ENCODE data around the gene ZNF219.
A peak's percentile ranks its signal among the peaks of the same experiment; 100 is the strongest.

ZNF219 gene

DNA sequence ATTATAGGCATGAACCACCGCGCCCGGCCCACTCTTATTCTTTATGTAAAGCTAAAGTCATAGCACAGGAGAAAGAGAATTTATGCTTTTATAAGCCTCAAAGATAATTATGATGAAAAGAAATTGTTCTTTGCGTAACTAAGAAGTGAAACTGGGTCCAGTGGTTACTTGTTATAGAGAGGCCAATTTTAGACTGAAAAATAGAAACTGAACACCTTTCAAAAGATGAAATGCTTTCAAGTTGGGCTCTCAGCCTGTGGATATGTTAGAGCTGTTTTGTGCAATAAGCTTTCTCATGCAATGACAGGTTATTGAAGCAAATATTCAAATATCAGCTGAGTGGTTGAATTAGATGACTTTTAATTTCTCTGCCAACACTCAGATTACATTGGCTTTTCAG is 10.3 kb upstream of the ZNF219 start:
- Histone ChIP-seq H3K9me3 (ENCODE audit: control insufficient read depth, low read length) (no peaks in the 10 kb centered on the region), H3K27me3 (ENCODE audit: control insufficient read depth, insufficient read depth, low read length) (no peaks in the 10 kb centered on the region), H3K9ac (ENCODE audit: low read length) (no peak overlapping the region), H3K4me1 (ENCODE audit: control insufficient read depth, insufficient read depth, low read length) (peaks cover 20% of the 10 kb centered on the region), H3K4me3 (ENCODE audit: low read length) (no peak overlapping the region), H3K36me3 (ENCODE audit: control insufficient read depth, insufficient read depth, low read length) (no peaks in the 10 kb centered on the region)

- H3K9ac ChIP-seq (ENCODE audit: low read length): no peak overlapping the region
- no peaks in the 10 kb centered on the region for H3K27me3 ChIP-seq (ENCODE audit: control insufficient read depth, insufficient read depth, low read length)
- H3K9me3 ChIP-seq (ENCODE audit: control insufficient read depth, low read length): no peaks in the 10 kb centered on the region
- H3K4me1 ChIP-seq (ENCODE audit: control insufficient read depth, insufficient read depth, low read length): peaks cover 31% of the 10 kb centered on the region
- H3K36me3 ChIP-seq (ENCODE audit: control insufficient read depth, insufficient read depth, low read length): no peaks in the 10 kb centered on the region
- H3K4me3 ChIP-seq (ENCODE audit: low read length): no peak overlapping the region
Measured at GRCh38 chr14:21107283-21107800, 8.9 kb upstream of the ZNF219 start.

- H3K9ac ChIP-seq (ENCODE audit: low read length): no peak overlapping the region
- no peak overlapping the region for H3K4me3 ChIP-seq (ENCODE audit: low read length)
- H3K9me3 ChIP-seq (ENCODE audit: control insufficient read depth, low read length): no peaks in the 10 kb centered on the region
- no peaks in the 10 kb centered on the region for H3K27me3 ChIP-seq (ENCODE audit: control insufficient read depth, insufficient read depth, low read length)
- H3K4me1 ChIP-seq (ENCODE audit: control insufficient read depth, insufficient read depth, low read length): peaks cover 38% of the 10 kb centered on the region
- H3K36me3 ChIP-seq (ENCODE audit: control insufficient read depth, insufficient read depth, low read length): no peaks in the 10 kb centered on the region
Measured at GRCh38 chr14:21106498-21107282, 8.2 kb upstream of the ZNF219 start.

- H3K9ac ChIP-seq (ENCODE audit: low read length): no peak overlapping the region
- H3K36me3 ChIP-seq (ENCODE audit: control insufficient read depth, insufficient read depth, low read length): no peaks in the 10 kb centered on the region
- no peak overlapping the region for H3K4me3 ChIP-seq (ENCODE audit: low read length)
- no peaks in the 10 kb centered on the region for H3K27me3 ChIP-seq (ENCODE audit: control insufficient read depth, insufficient read depth, low read length)
- peaks cover 43% of the 10 kb centered on the region for H3K4me1 ChIP-seq (ENCODE audit: control insufficient read depth, insufficient read depth, low read length)
- H3K9me3 ChIP-seq (ENCODE audit: control insufficient read depth, low read length): no peaks in the 10 kb centered on the region
Measured at GRCh38 chr14:21106176-21106497, 7.7 kb upstream of the ZNF219 start.

GRCh38 chr14:21105095-21105494 is 6.6 kb upstream of the ZNF219 start:
- Histone ChIP-seq H3K4me1 (ENCODE audit: control insufficient read depth, insufficient read depth, low read length) (peaks cover 52% of the 10 kb centered on the region), H3K4me3 (ENCODE audit: low read length) (no peak overlapping the region), H3K9me3 (ENCODE audit: control insufficient read depth, low read length) (no peaks in the 10 kb centered on the region), H3K27me3 (ENCODE audit: control insufficient read depth, insufficient read depth, low read length) (no peaks in the 10 kb centered on the region), H3K9ac (ENCODE audit: low read length) (peak overlapping the region; percentile 81), H3K36me3 (ENCODE audit: control insufficient read depth, insufficient read depth, low read length) (no peaks in the 10 kb centered on the region)

- Histone ChIP-seq H3K4me1 (ENCODE audit: control insufficient read depth, insufficient read depth, low read length) (peaks cover 58% of the 10 kb centered on the region), H3K9ac (ENCODE audit: low read length) (peak overlapping the region; percentile 81), H3K27me3 (ENCODE audit: control insufficient read depth, insufficient read depth, low read length) (no peaks in the 10 kb centered on the region), H3K9me3 (ENCODE audit: control insufficient read depth, low read length) (no peaks in the 10 kb centered on the region), H3K36me3 (ENCODE audit: control insufficient read depth, insufficient read depth, low read length) (no peaks in the 10 kb centered on the region), H3K4me3 (ENCODE audit: low read length) (peak overlapping the region; percentile 85)
Measured at GRCh38 chr14:21104448-21105060, 6.1 kb upstream of the ZNF219 start.

GRCh38 chr14:21103710-21104447 is 5.4 kb upstream of the ZNF219 start:
- Histone ChIP-seq H3K4me1 (ENCODE audit: control insufficient read depth, insufficient read depth, low read length) (peaks cover 64% of the 10 kb centered on the region), H3K36me3 (ENCODE audit: control insufficient read depth, insufficient read depth, low read length) (no peaks in the 10 kb centered on the region), H3K9ac (ENCODE audit: low read length) (peak overlapping the region; percentile 81)

GRCh38 chr14:21103411-21103709 is 4.9 kb upstream of the ZNF219 start:
- peak overlapping the region; percentile 85 for H3K4me3 ChIP-seq (ENCODE audit: low read length)
- H3K36me3 ChIP-seq (ENCODE audit: control insufficient read depth, insufficient read depth, low read length): no peaks in the 10 kb centered on the region
- H3K9ac ChIP-seq (ENCODE audit: low read length): peak overlapping the region; percentile 81
- no peaks in the 10 kb centered on the region for H3K9me3 ChIP-seq (ENCODE audit: control insufficient read depth, low read length)
- peaks cover 67% of the 10 kb centered on the region for H3K4me1 ChIP-seq (ENCODE audit: control insufficient read depth, insufficient read depth, low read length)
- H3K27me3 ChIP-seq (ENCODE audit: control insufficient read depth, insufficient read depth, low read length): no peaks in the 10 kb centered on the region

More at GRCh38 chr14:21103710-21104447, 5.4 kb upstream of the ZNF219 start:
- Histone ChIP-seq H3K27me3 (ENCODE audit: control insufficient read depth, insufficient read depth, low read length) (no peaks in the 10 kb centered on the region), H3K9me3 (ENCODE audit: control insufficient read depth, low read length) (no peaks in the 10 kb centered on the region), H3K4me3 (ENCODE audit: low read length) (peak overlapping the region; percentile 85)

DNA sequence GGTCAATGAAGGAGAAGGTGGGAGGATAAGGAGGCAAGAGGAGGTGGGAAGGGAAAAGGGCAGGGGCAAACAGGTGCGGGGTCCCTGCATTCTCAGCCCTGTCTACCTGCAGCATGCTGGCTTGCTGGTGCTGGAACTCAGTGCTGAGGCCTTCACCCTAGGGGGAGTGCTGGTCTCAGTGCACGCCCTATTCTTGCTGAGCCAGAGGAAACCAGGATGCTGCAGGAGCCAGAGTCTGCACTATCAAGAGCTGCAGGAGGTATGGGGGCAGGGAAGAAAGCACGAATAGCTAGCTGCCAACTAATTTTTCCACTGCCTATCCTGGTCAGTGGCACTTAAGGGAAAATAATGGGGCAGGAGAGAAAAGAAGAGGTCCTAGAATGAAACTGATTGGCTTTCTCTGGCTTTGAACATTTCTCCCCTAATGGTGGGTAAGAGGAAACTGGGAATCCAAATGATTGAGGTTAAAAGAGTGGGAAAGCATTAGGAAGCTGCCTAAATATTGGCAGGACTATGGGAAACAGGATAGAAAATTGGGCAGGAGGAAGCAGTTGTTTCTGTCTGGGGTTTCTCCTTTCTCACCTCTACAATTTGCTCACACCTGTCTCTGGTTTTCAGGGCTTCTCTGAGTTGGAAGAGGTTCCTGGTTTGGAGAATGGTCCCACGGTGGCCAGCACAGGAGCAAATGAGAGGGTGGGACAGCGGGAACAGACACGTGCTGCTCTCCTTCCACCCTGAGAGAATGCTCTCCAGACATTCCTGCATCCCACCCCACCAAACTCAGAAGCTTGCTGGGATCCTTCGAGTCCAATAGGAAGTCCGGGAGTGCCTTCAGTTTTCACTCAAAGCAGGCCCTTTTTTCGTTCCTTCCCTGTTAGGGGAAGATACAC is 4.3 kb upstream of the ZNF219 start:
- H3K27me3 ChIP-seq (ENCODE audit: control insufficient read depth, insufficient read depth, low read length): no peaks in the 10 kb centered on the region
- H3K9ac ChIP-seq (ENCODE audit: low read length): peak overlapping the region; percentile 81
- no peaks in the 10 kb centered on the region for H3K9me3 ChIP-seq (ENCODE audit: control insufficient read depth, low read length)
- H3K36me3 ChIP-seq (ENCODE audit: control insufficient read depth, insufficient read depth, low read length): no peaks in the 10 kb centered on the region
- peaks cover 67% of the 10 kb centered on the region for H3K4me1 ChIP-seq (ENCODE audit: control insufficient read depth, insufficient read depth, low read length)
- H3K4me3 ChIP-seq (ENCODE audit: low read length): peak overlapping the region; percentile 85

- Histone ChIP-seq H3K9me3 (ENCODE audit: control insufficient read depth, low read length) (no peaks in the 10 kb centered on the region), H3K4me3 (ENCODE audit: low read length) (no peak overlapping the region), H3K9ac (ENCODE audit: low read length) (no peak overlapping the region), H3K36me3 (ENCODE audit: control insufficient read depth, insufficient read depth, low read length) (no peaks in the 10 kb centered on the region), H3K27me3 (ENCODE audit: control insufficient read depth, insufficient read depth, low read length) (no peaks in the 10 kb centered on the region), H3K4me1 (ENCODE audit: control insufficient read depth, insufficient read depth, low read length) (peaks cover 69% of the 10 kb centered on the region)
Measured at GRCh38 chr14:21101802-21102413, 3.5 kb upstream of the ZNF219 start.

- H3K4me1 ChIP-seq (ENCODE audit: control insufficient read depth, insufficient read depth, low read length): peaks cover 65% of the 10 kb centered on the region
- H3K36me3 ChIP-seq (ENCODE audit: control insufficient read depth, insufficient read depth, low read length): no peaks in the 10 kb centered on the region
- H3K4me3 ChIP-seq (ENCODE audit: low read length): no peak within 1 kb of the TSS
- H3K27me3 ChIP-seq (ENCODE audit: control insufficient read depth, insufficient read depth, low read length): no peaks in the 10 kb centered on the region
- H3K9ac ChIP-seq (ENCODE audit: low read length): no peak within 1 kb of the TSS
- H3K9me3 ChIP-seq (ENCODE audit: control insufficient read depth, low read length): no peaks in the 10 kb centered on the region
Measured at GRCh38 chr14:21100931-21101330, 2.5 kb upstream of the ZNF219 start, which contains the start of gene TMEM253. Gene TMEM253 (plus strand): TSS chr14:21101066. CDS start chr14:21101344, 278 bp downstream.
